Pancreas (tissue), 10 donors: Measurements from ENCODE around the gene GET3. TPM values are rescaled to one million over a fixed set of nuclear protein-coding genes. Genes with fewer than 3 reads are reported as not detected.

ENCODE experiments used
- ATAC-seq, 4 donors: fragments of 200-7000 bp; cut with Tn5 transposase; one replicate each; pipeline versions ENCODE4 v1.8.0 to v1.9.1; 2020; ENCODE audit warnings: mild to moderate bottlenecking in 4 of 4, moderate library complexity in 4 of 4
- DNase-seq, 6 donors: peaks; one replicate each; pipeline ENCODE4 v3.0.0-alpha.2; 2020
- FAIRE-seq: peaks from 2 replicates; lab custom pipeline; 2012; peaks lifted over from hg19 to GRCh38; lab: Jason Lieb, UNC
- H3K27ac ChIP-seq, 4 donors: fragments of 200-600 bp; sonication (generic); 1 replicate in 3 of 4; 2 replicates in 1 of 4; pipeline versions ENCODE4 v1.5.0 to v1.8.0; 2020
- H3K27me3 ChIP-seq, 4 donors: fragments of 200-600 bp; one replicate each; pipeline ENCODE4 v1.8.0; 2021
- H3K36me3 ChIP-seq, 3 donors: fragments of 200-600 bp; sonication (generic) in 1 of 3; one replicate each; pipeline versions ENCODE4 v1.5.0 to v1.8.0; 2020 to 2021
- H3K4me1 ChIP-seq, 3 donors: fragments of 200-600 bp; one replicate each; pipeline ENCODE4 v1.8.0; 2021
- H3K4me3 ChIP-seq, 4 donors: fragments of 200-600 bp; sonication (generic) in 2 of 4; one replicate each; pipeline versions ENCODE4 v1.5.0 to v1.8.0; 2020 to 2021
- H3K9me3 ChIP-seq, 4 donors: fragments of 200-600 bp; one replicate each; pipeline ENCODE4 v1.8.0; 2021
- CTCF ChIP-seq, 4 donors: fragments of 200-600 bp; sonication (generic) in 3 of 4; IDR thresholded peaks; one replicate each; pipeline versions ENCODE4 v1.5.0 to v1.8.0; 2021; ENCODE audit warnings: antibody characterized with exemption in 4 of 4
- WGBS, 2 donors: extraction: QIAGEN DNeasy Blood & Tissue Kit; methylation state at CpG; one replicate each; pipeline ENCODE4 v1.1.7; 2013; 5-methylcytosine and 5-hydroxymethylcytosine counted together
- intact Hi-C, 3 donors: fragments of 100-400 bp; cut with DNase I; formaldehyde crosslinking; loops; one replicate each; pipeline versions ENCODE4 v1.11.1 to v1.14.2; 2022
- polyA plus RNA-seq, 2 donors: library from polyadenylated mRNA; stranded (reverse); fragments of 200-250 nt; gene quantifications; one replicate each; pipeline ENCODE4 v1.2.3, GENCODE V29; 2013
- total RNA-seq, 6 donors: library from RNA; stranded (reverse); fragmentation: NEBNext Ultra II Directional in 4 of 6; extraction: Animal tissue kit (Norgen Biotek cat#: 25700) in 4 of 6; gene quantifications; one replicate each; pipeline versions ENCODE4 v1.2.1 to v1.2.4, GENCODE V29; 2021 to 2023
- donor health status: healthy with polysubstance abuse.
- donor health status: DM: no; HTN: no; CAD: no; lungs with moderate emphysema.
- donor health status: DM: no; HTN: no; CAD: no.
- donor health status: control.
- donor health status: control.
- donor health status: Bipolar disorder and iron deficiency.
- donor health status: DM: yes; HTN: yes; CAD: no.
- donor health status: DM: no; HTN: no; CAD: no.
- donor health status: DM: no; HTN: no; CAD: no.
- donor health status: DM: yes; HTN: yes; CAD: no.

GET3 gene
- total and polyA plus RNA-seq, 8 donors: 16.6 to 48.2 (median 29.8) TPM

- Histone ChIP-seq H3K27ac (no peak overlapping the region), H3K36me3 (no peaks in the 10 kb centered on the region), H3K4me1 (peaks cover 3 to 9% (median 6%) of the 10 kb centered on the region in 3 donors), H3K27me3 (no peaks in the 10 kb centered on the region), H3K9me3 (no peaks in the 10 kb centered on the region), H3K4me3 (no peak overlapping the region)
- FAIRE-seq: no peak
- WGBS, 2 donors: 77 to 84% methylated on average over 16 of the region's 16 CpGs
- no peak for ATAC-seq
- DNase-seq: no peak
- TF ChIP-seq CTCF (IDR thresholded peaks at IDR 0.05): no peak
- intact Hi-C loops: no loop called here
Observed at GRCh38 chr19:12694641-12695040, 42.7 kb upstream of the GET3 start.

GRCh38 chr19:12695096-12695495, 42.2 kb upstream of the GET3 start:
- Histone ChIP-seq H3K36me3 (no peaks in the 10 kb centered on the region), H3K9me3 (no peaks in the 10 kb centered on the region), H3K27me3 (no peaks in the 10 kb centered on the region), H3K4me1 (peaks cover 3 to 9% (median 6%) of the 10 kb centered on the region in 3 donors), H3K4me3 (no peak overlapping the region), H3K27ac (no peak overlapping the region)
- intact Hi-C loops: no loop called here
- WGBS, 2 donors: 48 to 58% methylated on average over 2 of the region's 2 CpGs
- DNase-seq (no peak), FAIRE-seq (no peak), ATAC-seq (no peak)
- no peak for TF ChIP-seq CTCF (IDR thresholded peaks at IDR 0.05)

- H3K4me3 ChIP-seq: peak overlapping the region in 3 of 4 donors; percentile 61 to 88 (median 71)
- intact Hi-C loops: no loop called here
- 47 to 59% methylated on average over 1 of the region's 1 CpG for WGBS, 2 donors
- ATAC-seq (no peak), FAIRE-seq (no peak), DNase-seq (no peak)
- no peaks in the 10 kb centered on the region for H3K27me3 ChIP-seq
- H3K27ac ChIP-seq: no peak overlapping the region
- H3K4me1 ChIP-seq: peaks cover 3 to 9% (median 6%) of the 10 kb centered on the region in 3 donors
- no peaks in the 10 kb centered on the region for H3K9me3 ChIP-seq
- H3K36me3 ChIP-seq: no peaks in the 10 kb centered on the region
- no peak for TF ChIP-seq CTCF (IDR thresholded peaks at IDR 0.05)
Observed at GRCh38 chr19:12695514-12695913, 41.8 kb upstream of the GET3 start.

GRCh38 chr19:12695997-12696365, 41.3 kb upstream of the GET3 start:
- Histone ChIP-seq H3K27me3 (no peaks in the 10 kb centered on the region), H3K36me3 (peaks cover 0 to 5% (median 4%) of the 10 kb centered on the region in 3 donors), H3K4me3 (peak overlapping the region; percentile 61 to 88 (median 80)), H3K27ac (peak overlapping the region in 1 of 4 donors; percentile 75), H3K9me3 (no peaks in the 10 kb centered on the region), H3K4me1 (peaks cover 3 to 9% (median 6%) of the 10 kb centered on the region in 3 donors)
- 2% methylated on average over 25 to 36 of the region's 36 CpGs for WGBS, 2 donors
- intact Hi-C loops: no loop called here
- DNase-seq (no peak), FAIRE-seq (no peak), ATAC-seq (peak in 2 of 4 donors; percentile 29 to 33)
- no peak for TF ChIP-seq CTCF (IDR thresholded peaks at IDR 0.05)
